Lower leg skin (tissue), 3 donors: ENCODE data around the gene TRIM67.

Source experiments
- CTCF ChIP-seq, 3 donors: fragments of 450-650 bp; IDR thresholded peaks; one replicate each; pipeline ENCODE4 v1.5.1; 2016; ENCODE audit warnings: antibody characterized with exemption in 3 of 3, mild to moderate bottlenecking in 3 of 3, moderate library complexity in 2 of 3
- POLR2A ChIP-seq, 2 donors: fragments of 450-650 bp; IDR thresholded peaks; one replicate each; pipeline ENCODE4 v1.6.1; 2016 to 2017; ENCODE audit warnings: antibody characterized with exemption in 2 of 2, mild to moderate bottlenecking in 1 of 2, moderate library complexity in 1 of 2

GRCh38 chr1:231236208-231236591 lies 74.3 kb downstream of the TRIM67 start:
- TF ChIP-seq POLR2A (IDR thresholded peaks at IDR 0.05) (no peak), CTCF (IDR thresholded peaks at IDR 0.05) (no peak)
